Embryonic facial prominence (tissue), 1 donor: ENCODE data around the gene FAM120B.

ENCODE experiments used
- DNase-seq: peaks from one replicate; pipeline ENCODE4 v3.0.0-alpha.2; 2016; ENCODE audit errors: extremely low spot score

Gene FAM120B

DNA sequence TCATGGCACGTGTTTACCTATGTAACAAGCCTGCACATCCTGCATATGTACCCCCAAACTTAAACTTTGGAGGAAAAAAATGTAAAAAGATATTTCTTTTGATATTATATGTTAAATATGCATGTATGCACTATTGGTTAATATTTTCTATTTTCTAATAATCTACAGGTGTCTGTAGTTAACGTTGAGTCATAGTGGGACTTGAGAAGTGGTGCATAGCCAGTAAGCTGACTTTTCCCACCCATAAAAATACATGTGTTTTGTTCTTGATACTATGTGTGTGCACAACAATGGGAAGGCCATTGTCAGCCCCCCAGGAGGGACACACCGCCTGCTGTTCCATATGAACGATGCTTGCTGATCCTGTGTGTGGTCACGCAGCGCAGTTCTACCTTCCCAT, 49.1 kb downstream of the FAM120B start:
- DNase-seq, result no peak

DNA sequence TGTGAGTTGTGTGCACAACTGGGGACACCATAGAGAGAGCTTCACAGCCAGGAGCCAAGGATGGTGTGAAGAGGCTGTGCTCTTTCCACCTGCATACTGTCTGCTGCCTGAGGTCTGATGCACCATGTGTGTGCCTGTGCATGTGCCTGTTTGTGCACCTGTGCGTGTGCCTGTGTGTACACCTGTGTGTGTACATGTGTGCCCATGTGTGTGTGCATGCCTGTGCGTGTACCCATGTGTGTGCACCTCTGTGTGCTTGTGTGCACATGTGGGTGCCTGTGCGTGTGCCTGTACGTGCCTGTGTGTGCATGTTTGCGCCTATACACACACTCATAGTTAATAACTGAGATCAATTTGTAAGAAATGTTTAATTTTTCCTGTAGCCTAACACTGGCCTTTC, 51.3 kb downstream of the FAM120B start:
- DNase-seq, result no peak

DNA sequence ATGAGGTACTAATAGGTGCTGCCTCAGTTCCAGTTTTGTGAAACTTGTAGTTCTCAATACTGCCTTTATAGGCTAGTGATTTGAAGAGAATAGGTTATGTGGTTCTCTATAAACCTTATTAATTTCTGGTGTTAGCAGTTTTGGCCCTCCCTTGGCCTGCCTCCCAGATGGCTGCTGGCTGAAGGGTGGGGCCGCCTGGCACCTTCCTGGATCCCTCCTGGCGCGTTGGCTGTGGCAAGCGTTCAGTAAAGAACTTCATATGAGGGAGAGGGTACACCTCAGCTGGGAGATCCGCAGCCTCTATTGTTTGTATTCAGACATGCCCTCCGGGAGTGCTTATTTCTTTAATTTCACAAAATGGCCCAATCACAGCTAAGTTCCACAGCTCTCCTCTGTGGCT, 51.9 kb downstream of the FAM120B start:
- DNase-seq, result no peak

DNA sequence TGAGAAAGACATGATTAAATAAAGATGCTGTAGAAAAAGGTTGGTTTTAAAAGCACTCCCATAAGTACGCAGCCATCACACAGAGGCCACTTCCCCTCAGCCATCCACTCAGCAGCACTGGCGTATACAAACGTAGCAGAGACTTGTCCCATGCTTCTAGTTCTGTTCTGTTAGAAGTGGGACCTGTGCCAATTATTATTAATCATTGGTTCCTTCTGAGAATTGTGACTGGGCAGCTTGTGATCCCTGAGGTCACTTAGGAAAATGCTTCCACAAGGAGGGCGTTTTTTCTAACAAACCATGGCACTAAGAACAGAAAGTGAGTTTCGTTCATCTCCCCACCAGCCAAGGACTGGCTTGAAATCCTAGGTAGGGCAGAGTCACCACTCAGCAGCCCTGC, 53.9 kb downstream of the FAM120B start:
- no peak for DNase-seq

DNA sequence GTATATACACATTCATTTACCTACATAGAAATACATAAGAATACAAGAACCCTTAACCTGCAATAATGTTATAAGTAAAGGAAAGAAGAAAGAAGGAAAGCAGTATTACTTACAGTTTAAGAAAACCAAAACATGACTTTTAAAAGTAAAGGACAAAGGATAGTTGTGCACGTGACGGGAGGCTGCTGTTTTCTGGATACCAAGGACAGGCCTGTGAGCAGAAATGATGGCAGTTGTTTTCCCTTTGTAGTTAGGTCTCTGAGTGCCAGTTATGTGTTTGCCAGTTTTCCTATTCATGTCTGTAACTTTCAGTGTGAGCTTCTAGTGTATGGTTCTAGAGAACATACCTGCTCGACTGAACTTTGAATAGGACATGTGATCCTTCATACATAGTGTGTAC, 54.8 kb downstream of the FAM120B start:
- DNase-seq, result no peak

DNA sequence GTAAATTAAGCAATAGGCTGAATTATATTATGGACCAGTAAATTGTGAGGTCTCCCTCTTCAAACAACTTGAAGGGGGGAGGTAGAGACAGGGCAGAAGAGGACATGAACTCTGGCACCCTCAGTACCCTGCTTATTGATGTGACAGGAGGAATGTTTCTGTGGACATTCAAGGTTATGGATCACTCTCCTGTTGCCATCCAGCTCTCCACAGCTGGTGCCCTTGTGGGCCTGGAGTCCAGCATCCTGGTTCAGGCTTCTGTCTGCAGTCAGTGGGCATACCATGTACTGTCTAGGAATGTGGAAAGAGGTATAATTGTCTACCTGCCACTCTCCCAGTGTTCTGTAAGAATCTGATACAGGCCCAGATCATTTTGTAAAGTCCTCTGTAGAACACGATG, 55.6 kb downstream of the FAM120B start:
- DNase-seq, result no peak

DNA sequence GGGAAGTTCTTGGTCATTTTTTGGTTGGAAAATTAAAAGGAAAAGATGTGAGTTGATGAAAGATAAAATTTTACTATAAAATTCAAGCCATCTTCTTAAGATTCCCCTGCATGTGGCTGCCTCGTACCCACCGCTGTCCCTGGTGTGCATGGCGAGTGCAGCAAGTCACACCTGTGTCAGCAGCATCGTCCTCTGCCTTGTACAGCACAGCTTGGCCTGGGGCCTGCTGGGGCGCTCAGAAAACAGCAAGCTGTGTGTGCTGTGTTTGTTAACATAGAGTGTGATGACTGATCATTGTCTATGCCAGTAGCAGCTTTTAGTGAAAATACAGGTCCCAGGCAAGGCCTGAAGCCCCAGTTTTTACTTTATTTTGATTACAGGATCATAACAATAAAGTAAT, 56.7 kb downstream of the FAM120B start:
- no peak for DNase-seq

DNA sequence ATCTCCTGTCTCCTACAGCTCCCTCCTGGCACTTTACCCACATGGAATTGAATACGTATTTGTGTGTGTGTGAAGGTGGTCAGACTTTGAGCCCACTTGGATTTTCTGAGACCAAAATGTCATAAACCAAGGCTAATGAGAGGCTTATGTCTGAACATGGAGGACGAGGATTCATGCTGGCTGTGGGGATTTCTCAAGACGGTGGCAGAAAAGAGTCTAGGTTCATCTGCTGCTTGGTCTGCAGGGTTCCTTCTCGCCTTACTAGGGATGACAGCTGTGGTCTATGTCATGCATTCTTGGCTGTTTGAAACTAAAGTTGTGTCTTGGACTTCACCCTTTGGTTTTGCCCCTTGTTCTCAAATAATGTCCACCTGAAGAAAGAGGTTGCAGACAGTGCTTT, 58.6 kb downstream of the FAM120B start:
- no peak for DNase-seq

DNA sequence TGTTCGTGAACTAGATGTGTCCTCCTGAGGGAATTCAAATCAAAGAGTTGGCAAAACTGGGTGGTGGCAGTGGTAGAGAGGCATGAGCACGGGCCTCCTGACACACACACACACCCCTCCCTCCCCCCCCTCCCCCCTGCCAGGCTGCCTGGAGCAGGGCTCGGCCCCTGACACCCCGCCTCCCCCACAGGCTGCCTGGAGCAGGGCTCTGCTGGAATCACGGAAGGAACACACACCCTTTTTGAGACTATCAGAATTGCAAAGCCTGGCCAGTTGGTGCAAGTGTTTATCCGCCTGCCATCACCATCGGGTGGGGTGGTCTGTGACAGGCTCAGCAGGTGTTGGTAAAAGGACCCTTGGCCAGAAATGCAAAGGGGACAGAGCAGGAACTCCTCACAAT, 59.0 kb downstream of the FAM120B start:
- no peak for DNase-seq

DNA sequence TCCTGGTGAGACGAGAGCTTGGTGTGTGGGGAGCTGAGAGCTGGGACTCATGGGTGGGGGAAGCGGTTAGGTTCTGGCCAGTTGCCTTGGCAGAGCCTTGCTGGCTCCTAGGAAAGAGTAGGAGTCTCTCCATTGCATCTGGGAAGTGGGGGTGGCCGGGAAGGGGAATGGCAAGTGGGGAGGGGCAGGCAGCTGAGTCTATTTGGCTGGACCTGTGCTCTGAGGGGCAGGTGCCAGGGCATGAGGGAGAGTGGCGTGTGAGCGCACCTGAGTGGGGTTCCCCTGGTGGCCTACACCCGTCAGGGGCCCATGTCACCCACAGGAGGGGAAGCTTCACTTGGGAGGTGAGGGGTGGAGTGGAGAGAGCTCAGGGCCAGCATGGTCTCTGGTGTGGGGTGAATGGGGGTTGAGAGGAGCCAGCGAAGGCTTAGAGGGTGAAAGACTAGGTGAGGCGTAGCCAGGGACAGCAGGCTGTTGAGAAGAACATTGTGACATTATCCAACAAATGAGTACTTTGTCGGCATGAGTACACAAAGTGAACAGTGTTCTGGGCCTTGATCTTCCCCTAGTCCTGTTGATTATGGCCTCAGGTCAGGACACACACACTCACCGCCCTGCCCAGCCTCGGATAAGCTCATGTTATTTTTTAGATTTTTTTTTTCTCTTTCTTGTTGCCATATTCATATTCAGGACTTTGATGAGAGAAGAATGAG, 59.8 kb downstream of the FAM120B start:
- DNase-seq, result no peak

DNA sequence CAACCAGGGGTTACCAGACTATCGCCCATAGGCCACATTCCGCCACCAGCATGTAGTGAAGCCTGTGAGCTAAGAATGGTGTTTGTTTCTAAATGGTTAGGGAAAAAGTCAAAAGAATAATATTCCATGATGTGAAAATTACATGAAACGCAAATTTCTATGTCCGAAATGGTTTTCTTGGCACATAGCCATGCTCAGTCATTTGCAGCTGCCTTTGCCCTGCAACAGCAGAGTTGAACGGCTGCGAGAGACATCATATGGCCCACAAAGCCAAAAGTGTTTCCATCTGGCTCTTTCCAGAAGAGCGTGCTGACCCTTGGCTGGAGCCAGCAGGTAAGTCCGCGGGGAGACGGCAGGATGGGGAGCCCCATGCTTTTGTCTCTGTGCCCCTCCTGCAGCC, 60.7 kb downstream of the FAM120B start:
- no peak for DNase-seq

DNA sequence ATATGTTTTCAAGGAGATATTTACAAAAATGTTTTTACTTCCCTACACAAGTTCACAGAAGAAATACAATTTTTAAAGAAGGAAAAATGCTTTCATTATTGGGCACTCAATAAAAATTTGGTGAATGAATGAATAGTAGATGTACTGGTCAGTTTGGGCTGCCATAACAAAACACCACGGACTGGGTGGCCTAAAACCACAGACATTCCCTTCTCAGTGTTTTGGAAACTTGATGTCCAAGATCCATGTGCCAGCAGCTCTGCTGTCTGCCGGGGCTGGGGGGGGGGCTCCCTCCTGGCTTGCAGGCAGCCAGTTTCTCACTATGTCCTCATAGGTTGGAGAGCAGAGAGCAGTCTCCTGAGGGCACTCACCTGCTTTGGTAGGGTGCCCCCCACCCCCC, 62.0 kb downstream of the FAM120B start:
- DNase-seq, result no peak

DNA sequence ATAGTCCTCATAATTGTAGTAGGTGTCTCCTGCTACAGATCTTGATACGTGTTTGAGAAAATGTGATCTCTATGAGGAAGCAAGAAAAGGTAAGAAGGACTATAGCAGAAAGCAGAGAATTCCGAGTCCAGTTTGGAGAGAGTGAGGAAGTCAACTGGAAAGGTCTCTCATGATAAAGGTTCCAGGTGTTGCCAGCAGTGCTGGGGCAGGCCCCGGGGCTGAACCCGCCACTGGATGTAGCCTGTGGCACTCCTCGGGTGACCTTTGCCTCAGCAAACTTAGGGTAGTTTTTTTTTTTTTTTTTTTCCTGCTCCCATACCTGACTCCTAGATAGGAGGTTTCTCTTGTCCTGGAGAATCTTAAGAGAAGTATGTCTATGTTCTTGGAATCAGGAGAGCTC, 62.8 kb downstream of the FAM120B start:
- no peak for DNase-seq

DNA sequence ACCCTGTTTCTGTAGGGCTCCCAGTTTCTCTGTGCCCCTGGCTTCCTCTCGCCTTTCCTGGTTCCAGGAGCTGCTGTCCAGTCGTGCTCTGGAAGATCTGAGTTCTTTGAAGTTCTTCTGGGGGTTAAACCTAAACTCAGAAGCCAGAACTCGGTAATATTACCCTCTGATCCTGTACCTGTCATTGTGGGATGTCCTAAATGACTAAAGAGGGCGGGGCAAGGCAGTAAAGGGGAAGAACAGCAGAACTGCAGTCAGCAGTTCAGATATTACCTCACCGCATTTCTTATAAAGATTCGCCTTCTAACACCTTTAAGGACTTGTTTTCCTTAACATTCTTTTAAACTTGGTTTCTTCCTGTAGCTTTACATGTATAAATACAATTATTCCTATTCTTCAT, 63.9 kb downstream of the FAM120B start:
- no peak for DNase-seq

DNA sequence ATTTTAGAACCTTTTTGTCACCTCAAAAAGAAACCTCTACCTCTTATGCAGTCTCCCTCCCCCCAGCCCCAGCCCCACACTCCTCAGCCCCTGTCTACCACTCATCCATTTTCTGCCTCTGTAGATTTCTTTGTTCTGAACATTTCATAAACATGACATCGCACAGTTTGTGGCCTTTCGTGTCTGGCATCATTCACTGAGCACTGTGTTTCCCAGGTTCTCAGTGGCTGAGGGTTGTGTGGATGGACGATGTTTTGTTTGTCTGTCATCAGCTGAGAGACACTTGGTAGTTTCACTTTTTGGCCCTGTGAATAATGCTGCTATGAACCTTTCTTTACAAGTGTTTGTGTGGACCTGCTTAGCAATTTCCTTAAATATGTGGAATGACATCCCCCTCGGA, 64.5 kb downstream of the FAM120B start:
- DNase-seq, result no peak

DNA sequence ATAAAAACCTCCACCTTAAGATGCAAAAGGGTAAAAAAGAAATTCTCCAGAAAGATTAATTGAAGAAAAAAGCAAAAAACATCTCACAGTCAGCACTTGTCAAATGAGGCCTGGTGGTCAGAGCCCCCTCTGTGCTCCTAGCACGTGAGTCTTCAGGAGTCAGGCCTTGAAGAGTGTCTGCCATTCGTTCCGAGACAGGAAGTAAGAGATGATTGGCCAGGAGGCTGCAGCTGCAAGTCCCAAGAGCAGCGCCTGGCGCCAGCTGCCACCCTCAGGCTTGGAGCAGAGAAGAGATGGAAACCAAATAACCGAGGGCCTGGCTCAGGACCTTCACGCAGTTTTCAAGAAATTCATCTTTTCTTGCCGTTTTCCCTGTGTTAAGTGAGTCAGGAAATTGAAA, 65.0 kb downstream of the FAM120B start:
- no peak for DNase-seq

DNA sequence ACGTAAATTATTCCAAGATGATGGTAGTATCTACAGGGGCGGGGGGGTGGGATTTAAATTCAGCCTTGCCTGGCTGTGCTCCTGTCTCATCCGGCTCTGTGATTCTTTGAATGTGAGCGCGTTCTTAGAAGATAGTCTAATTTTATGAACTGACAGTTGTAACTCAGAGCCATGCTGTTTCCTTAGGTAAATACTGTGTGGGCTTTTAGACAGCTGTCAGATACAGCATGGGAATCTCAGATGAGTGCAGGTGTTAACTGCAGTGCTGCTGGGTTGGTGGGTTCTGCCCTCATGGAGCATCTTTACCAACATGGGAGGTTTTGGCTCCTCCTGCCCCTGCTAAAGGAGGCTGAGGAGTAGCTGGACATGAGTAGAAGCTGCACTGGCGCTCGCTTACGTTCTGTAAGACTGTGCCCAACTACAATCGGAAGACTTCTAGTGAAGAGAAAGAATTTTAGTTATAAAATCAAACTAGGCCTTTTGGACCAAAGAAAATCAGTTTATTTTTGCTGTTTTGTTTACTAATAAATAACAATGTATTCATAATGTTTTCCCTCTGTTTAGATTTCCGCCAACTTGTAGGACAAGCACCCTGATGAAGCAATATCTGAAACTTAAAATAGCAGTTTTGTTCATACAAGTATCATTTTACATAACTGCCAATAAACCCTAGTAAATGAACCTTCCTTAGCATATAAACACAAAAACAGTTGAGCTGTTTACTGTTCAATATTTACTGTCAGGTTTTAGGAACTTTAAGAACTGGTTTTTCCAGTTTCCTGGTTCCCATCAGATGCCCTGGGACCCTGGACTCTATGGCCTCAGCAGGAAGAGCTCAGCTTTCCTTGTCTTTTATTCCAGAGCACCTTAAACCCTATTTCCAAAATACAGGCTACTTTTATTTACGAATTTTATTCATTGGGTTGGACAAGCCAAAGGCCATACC, 66.1 kb downstream of the FAM120B start:
- DNase-seq, result no peak

DNA sequence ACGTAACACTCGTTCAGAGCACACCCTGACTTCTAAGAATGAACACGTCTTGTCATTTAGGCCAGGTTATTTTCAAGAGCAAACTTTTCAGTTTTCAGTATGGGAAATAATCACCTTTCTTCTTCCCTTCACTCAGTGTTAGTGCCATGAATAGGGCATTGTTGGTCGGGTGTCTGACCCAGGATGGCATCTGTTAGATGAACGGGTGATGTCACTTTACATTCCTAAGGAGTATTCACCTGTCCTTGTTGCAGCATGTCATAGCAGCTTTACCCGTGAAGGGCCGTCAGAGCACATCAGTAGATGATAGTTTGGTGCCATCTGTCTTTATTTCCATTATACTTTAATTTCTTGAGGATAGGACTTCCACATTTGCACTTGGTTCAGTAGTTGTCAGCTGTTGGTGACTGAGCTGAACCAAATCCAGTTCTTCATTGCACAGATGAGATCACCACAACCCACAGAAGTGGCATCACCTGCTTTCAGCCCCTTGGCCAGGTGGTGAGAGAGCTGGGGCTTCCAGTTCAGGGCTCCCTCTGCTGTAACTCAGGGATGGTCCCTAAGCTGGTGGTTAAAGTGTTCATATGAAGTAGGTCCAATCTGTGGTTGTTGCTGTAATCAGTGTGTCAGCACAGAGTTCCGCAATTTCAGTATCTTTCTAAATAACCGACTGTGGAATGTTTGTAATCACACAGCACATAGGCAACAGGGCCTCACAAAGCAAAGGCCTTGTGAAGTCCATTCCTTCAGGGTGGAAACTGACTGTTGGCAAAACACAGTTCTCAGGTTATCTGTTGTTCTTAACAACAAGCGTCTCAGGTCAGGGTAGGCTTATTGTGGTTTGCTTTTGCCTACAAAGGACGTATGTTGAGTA, 68.2 kb downstream of the FAM120B start:
- DNase-seq, result no peak

DNA sequence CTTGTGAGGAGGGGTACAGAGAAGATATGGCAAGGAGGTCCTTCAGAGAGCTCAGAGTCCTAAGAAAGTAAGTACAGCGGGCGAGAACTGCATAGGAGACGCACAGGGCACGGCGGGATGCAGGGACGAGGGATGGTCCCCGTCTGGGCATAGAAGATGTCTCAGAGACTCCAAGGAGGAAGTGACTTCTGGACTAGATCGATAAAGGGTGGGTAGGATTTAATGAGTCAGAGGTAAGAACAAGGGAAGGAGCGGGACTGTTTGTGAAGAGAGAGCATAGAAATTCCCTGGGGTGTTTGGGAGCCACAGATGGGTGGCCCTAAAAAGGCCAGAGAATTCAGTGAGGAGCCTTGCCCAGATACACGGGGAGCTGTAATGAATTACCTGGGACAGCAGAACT, 69.1 kb downstream of the FAM120B start:
- no peak for DNase-seq

DNA sequence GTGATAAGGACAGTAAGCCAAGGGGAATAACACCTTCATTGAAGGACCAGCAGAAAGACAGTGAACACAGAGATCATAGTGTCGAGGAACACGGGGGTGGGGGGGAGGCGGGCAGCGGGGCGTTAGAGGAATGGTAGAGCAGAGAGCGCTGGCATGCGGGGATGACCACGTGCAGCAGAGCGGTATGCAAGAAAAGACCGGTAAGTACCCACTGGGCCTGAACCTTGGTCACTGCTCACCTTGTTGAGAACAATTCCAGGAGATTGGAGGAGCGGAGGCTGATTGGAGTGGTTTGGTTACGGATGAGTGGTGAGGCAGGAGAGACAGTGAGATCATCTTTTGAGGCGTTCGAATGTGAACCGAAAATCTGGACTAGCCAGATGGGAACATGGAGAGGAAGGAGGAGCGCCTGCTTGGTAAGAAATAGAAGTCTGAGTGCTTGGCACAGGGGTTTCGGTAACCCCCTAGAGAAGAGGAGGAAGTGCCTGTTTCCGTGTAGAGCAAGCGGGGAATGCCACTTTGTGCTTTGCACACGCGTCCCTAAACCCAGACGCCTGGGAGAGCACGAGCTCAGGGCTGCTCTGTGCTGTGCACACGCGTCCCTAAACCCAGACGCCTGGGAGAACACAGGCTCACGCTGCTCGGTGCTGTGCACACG, 70.0 kb downstream of the FAM120B start:
- no peak for DNase-seq

DNA sequence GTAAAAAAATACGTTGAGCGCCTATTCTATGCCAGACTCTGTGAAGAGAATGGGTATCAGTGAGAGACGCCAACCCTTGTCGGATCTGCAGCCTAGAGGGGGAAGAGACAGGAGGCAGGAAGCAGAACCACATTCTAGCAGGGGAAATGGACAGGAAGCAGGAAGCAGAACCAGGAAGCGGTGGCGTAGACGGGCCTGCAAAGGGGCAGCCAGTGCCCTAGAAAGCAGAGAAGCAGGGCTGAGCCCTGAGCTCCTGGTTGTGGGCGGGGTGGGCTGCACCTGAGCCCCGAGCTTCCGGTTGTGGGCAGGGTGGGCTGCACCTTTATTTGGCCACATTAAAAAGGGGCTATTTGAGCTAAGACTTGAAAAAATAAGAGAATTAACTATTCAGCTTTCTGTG, 71.9 kb downstream of the FAM120B start:
- DNase-seq, result no peak

DNA sequence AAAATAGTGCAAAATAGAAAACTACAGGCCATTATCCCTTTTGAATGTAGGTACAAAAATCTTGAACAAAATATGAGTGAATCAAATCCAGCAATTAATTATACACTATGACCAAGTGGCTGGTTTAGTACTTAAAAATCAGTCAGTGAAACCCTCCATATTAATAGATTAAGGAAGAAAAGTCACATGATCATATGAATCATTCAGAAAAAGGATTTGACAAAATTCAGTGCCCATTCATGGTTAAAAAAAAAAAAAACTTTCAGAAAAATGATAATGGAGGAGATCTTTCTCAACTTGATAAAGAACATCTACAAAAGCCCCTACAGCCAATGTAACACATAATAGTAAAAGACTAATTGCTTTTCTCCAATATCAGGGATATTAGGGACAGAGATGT, 75.0 kb downstream of the FAM120B start:
- DNase-seq, result no peak
